Measurements from ENCODE around the gene GRPEL1. TPM values are rescaled to one million over a fixed set of nuclear protein-coding genes. Genes with fewer than 3 reads are reported as not detected.
A peak's percentile ranks its signal among the peaks of the same experiment; 100 is the strongest.

Gene GRPEL1
- total RNA-seq, 1 experiment from 2014 or later: 80.1 TPM

DNA sequence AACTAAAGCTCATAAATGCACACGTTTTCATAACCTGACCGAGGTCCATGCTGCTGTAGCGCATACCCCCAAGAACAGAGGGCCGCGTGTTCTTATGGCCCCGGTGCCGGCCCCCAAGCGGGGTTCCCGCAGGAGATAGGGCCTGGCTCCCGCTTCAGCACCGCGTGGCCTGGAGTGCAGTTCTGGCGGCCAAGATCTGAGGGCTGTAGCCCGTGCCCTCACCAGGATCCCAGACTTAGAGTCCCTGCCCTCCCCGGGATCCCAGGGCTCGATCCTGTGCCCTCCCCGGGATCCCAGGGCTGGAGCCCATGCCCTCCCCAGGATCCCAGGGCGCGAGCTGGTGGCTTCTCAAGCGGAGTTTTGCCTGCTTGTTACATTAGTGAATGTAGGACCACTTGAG lies 1.0 kb upstream of the GRPEL1 start:
- Histone ChIP-seq H4K20me1 (ENCODE audit: insufficient read depth) (no peaks in the 10 kb centered on the region), H3K9ac (ENCODE audit: low read length) (peak overlapping the region; percentile 81), H3K79me2 (ENCODE audit: insufficient read depth, low read length) (peaks cover 40% of the 10 kb centered on the region), H3K36me3 (ENCODE audit: control insufficient read depth in 1 of 2, insufficient read depth in 2 of 2, low read length in 2 of 2) (peaks cover 8 to 14% of the 10 kb centered on the region in 2 experiments; a peak in 3 of 4 replicates), H3K27me3 (ENCODE audit: insufficient read depth, low read length) (no peaks in the 10 kb centered on the region), H3K9me2 (ENCODE audit: insufficient read depth) (no peaks in the 10 kb centered on the region), H2AFZ (ENCODE audit: low read depth, low read length, poor library complexity, severe bottlenecking) (no peak overlapping the region), H3K4me3 (replicated peaks in 1 of 2; ENCODE audit: low read depth in 1 of 2, low read length in 2 of 2) (peak overlapping the region; percentile 74 to 91), H3K4me1 (ENCODE audit: control insufficient read depth in 1 of 2, insufficient read depth in 2 of 2, low read length in 2 of 2) (peaks cover 11 to 33% of the 10 kb centered on the region in 2 experiments; a peak in 3 of 4 replicates), H3K27ac (ENCODE audit: low read depth, low read length) (peak overlapping the region; percentile 57), H3K4me2 (ENCODE audit: low read length) (peak overlapping the region; percentile 97), H3K9me3 (ENCODE audit: control insufficient read depth in 1 of 2, insufficient read depth in 1 of 2, low read depth in 1 of 2, low read length in 2 of 2) (no peaks in the 10 kb centered on the region)
- BruUV-seq (replicated peaks): no TSS peak
- no peak for ATAC-seq
- intact Hi-C loops (cut with micrococcal nuclease): loop anchor here (1.0 kb wide), 1 partner anchor 82 kb away; no protein-coding TSS in a partner anchor
- TF ChIP-seq TCF7L2 (IDR thresholded peaks at IDR 0.05; ENCODE audit: borderline replicate concordance, extremely low read depth, insufficient read depth, insufficient read length) (peak; percentile 43), SIN3A (IDR thresholded peaks at IDR 0.05; ENCODE audit: low read depth) (no peak)
- ChIA-PET RAD21 (ENCODE audit: low non-redundant PET in 1 of 2, low total read pairs in 2 of 2, uncharacterized antibody in 2 of 2, unreplicated experiment in 2 of 2) (no interaction called here), POLR2A (no interaction called here), CTCF (interaction anchor here (0.8 to 1.9 kb wide), 4 partner anchors 13 to 348 kb away, joined by 3 to 7 read pairs (median 4); partner anchors contain the start of gene TADA2B)
- DNase-seq (ENCODE audit: low read depth, low spot score): no peak

- Histone ChIP-seq H3K27ac (ENCODE audit: low read depth, low read length) (peak overlapping the region; percentile 57), H3K9ac (ENCODE audit: low read length) (peak overlapping the region; percentile 81), H3K9me3 (ENCODE audit: control insufficient read depth in 1 of 2, insufficient read depth in 1 of 2, low read depth in 1 of 2, low read length in 2 of 2) (no peaks in the 10 kb centered on the region), H3K79me2 (ENCODE audit: insufficient read depth, low read length) (peaks cover 46% of the 10 kb centered on the region), H3K4me2 (ENCODE audit: low read length) (peak overlapping the region; percentile 97), H3K4me3 (replicated peaks in 1 of 2; ENCODE audit: low read depth in 1 of 2, low read length in 2 of 2) (peak overlapping the region; percentile 74 to 91), H3K27me3 (ENCODE audit: insufficient read depth, low read length) (no peaks in the 10 kb centered on the region), H4K20me1 (ENCODE audit: insufficient read depth) (no peaks in the 10 kb centered on the region), H3K4me1 (ENCODE audit: control insufficient read depth in 1 of 2, insufficient read depth in 2 of 2, low read length in 2 of 2) (peaks cover 11 to 31% of the 10 kb centered on the region in 2 experiments; a peak in 3 of 4 replicates), H3K9me2 (ENCODE audit: insufficient read depth) (no peaks in the 10 kb centered on the region), H3K36me3 (ENCODE audit: control insufficient read depth in 1 of 2, insufficient read depth in 2 of 2, low read length in 2 of 2) (peaks cover 13 to 19% of the 10 kb centered on the region in 2 experiments; a peak in 3 of 4 replicates), H2AFZ (ENCODE audit: low read depth, low read length, poor library complexity, severe bottlenecking) (no peak overlapping the region)
- ChIA-PET POLR2A (interaction anchor here (0.7 to 1.6 kb wide), 6 partner anchors 11 to 395 kb away, joined by 3 to 7 read pairs (median 4); partner anchors contain the start of gene TADA2B), RAD21 (ENCODE audit: low non-redundant PET in 1 of 2, low total read pairs in 2 of 2, uncharacterized antibody in 2 of 2, unreplicated experiment in 2 of 2) (interaction anchor here in 1 of 2 experiments (0.6 kb wide), 1 partner anchor 138 kb away, joined by 3 read pairs; no protein-coding TSS in a partner anchor), CTCF (interaction anchor here (0.8 to 1.9 kb wide), 6 partner anchors 9 to 195 kb away, joined by 3 to 7 read pairs (median 4); partner anchors contain the start of gene TADA2B)
- TSS peak; percentile 89 for BruUV-seq (replicated peaks)
- TF ChIP-seq POLR2AphosphoS5 (IDR thresholded peaks at IDR 0.05; ENCODE audit: low read depth, low read length): peak; percentile 81
- TF ChIP-seq SP1 (IDR thresholded peaks at IDR 0.05; ENCODE audit: low read depth): no peak
- no peak for TF ChIP-seq YY1 (IDR thresholded peaks at IDR 0.05; ENCODE audit: extremely low read depth, insufficient replicate concordance, low read depth, low read length)
- TF ChIP-seq JUND (IDR thresholded peaks at IDR 0.05): no peak
- peak; percentile 81 for TF ChIP-seq POLR2A (IDR thresholded peaks at IDR 0.05; ENCODE audit: borderline replicate concordance, extremely low read depth, insufficient read depth, insufficient read length)
- ATAC-seq (no peak), DNase-seq (ENCODE audit: low read depth, low spot score) (no peak)
- intact Hi-C loops (cut with micrococcal nuclease): loop anchor here (1.0 kb wide), 1 partner anchor 81 kb away; no protein-coding TSS in a partner anchor
Observed at GRCh38 chr4:7068279-7068842, 497 bp upstream of the GRPEL1 start.

Data from HCT116 (cell line).